Smooth muscle cell of the pulmonary artery (primary cell): ENCODE measurements around the gene TJP1. TPM values are rescaled to one million over a fixed set of nuclear protein-coding genes. Genes with fewer than 3 reads are reported as not detected.

Experiments used
- total RNA-seq: library from RNA; depleted of rRNA; stranded (reverse); fragments of >200 nt; gene quantifications from 2 replicates; pipeline ENCODE4 v1.2.3, GENCODE V29; 2014

TJP1 gene
- 47.8 and 57.5 TPM in 2 replicates for total RNA-seq

GRCh38 chr15:29822100-29822683 is at the start of gene TJP1:
TJP1 (minus strand) TSS chr15:29822468; CDS start chr15:29822028, 440 bp downstream.

